ENCODE results near the gene CALN1.
A peak's percentile ranks its signal among the peaks of the same experiment; 100 is the strongest.

Gene CALN1

DNA sequence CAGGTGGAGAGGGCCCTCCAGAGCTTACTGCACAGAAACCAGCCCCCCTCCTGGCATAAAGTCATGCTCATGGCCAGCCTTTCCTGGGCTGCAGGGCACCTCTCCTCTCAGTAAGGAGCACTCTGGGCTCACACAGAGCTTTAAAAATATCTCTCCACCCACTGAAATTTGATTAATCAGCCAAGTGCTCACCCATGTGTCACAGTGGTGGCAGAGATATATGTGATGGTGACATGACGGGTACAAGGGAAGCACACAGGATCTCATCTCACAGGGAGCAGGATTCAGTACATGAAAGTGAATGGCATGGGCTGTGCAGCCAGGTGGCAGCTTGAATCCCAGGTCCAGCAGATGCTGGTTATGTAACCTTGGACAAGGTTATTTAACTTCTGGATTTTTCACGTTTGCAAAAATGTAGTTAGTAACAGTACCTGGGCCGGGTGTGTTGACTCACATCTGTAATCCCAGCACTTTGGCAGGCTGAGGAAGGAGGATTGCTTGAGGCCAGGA is 144.8 kb downstream of the CALN1 start:
- H3K27ac ChIP-seq (ENCODE audit: insufficient read depth in 1 of 2, low read depth in 1 of 2, low read length in 2 of 2, poor library complexity in 1 of 2, severe bottlenecking in 2 of 2), result no peak overlapping the region
- POLR2A ChIA-PET, result no interaction called here
- peaks cover 0 to 11% (median 0%) of the 10 kb centered on the region in 5 experiments for H3K9me3 ChIP-seq (ENCODE audit: control extremely low read depth in 1 of 5, control insufficient read depth in 4 of 5, insufficient read depth in 2 of 5, low read depth in 1 of 5, low read length in 4 of 5)
- CTCF ChIA-PET, result interaction anchor here (1.2 to 1.8 kb wide), 4 partner anchors 18 to 66 kb away, joined by 3 to 5 read pairs (median 4); no protein-coding TSS in a partner anchor
- H3K36me3 ChIP-seq (ENCODE audit: control insufficient read depth in 4 of 4, insufficient read depth in 4 of 4, low read length in 3 of 4), result peaks cover 4 to 30% (median 10%) of the 10 kb centered on the region in 4 experiments
- H3K4me3 ChIP-seq (ENCODE audit: control insufficient read depth in 1 of 7, extremely low read depth in 1 of 7, insufficient read depth in 4 of 7, low read depth in 2 of 7, low read length in 6 of 7), result no peak overlapping the region
- H3K27me3 ChIP-seq (replicated peaks in 2 of 5; ENCODE audit: control insufficient read depth in 4 of 5, insufficient read depth in 5 of 5, low read length in 4 of 5), result no peaks in the 10 kb centered on the region
- peaks cover 0 to 23% (median 3%) of the 10 kb centered on the region in 4 experiments for H3K4me1 ChIP-seq (ENCODE audit: control extremely low read depth in 1 of 4, control insufficient read depth in 4 of 4, insufficient read depth in 4 of 4, low read length in 3 of 4)
- 74% methylated on average over 3 of the region's 3 CpGs for WGBS (ENCODE audit: insufficient coverage)
- DNase-seq, result no peak

DNA sequence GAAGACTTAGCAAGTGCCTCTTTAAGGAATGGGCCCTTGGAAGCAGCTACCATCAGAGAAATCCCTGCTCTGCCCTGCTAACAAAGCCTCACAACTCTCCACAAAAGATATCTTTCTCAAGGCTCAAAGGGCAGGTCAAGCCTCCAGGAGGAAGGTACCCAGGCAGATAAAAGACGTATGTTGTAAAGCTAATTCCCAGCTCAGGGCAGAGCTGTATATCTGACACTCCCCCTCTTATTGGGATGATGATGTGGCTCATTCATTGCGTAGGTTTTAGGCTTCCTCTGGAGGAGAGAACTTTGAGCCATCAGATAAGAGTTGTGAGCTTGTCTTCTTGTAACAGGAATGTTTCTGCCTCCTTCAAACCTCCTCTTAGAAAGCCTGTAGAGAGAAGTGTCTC is 145.4 kb downstream of the CALN1 start:
- CTCF ChIA-PET, result interaction anchor here (1.2 to 1.5 kb wide), 3 partner anchors 26 to 67 kb away, joined by 3 to 4 read pairs (median 3); no protein-coding TSS in a partner anchor
- Histone ChIP-seq H3K4me1 (ENCODE audit: control extremely low read depth in 1 of 4, control insufficient read depth in 4 of 4, insufficient read depth in 4 of 4, low read length in 3 of 4) (peaks cover 0 to 23% (median 3%) of the 10 kb centered on the region in 4 experiments), H3K9me3 (ENCODE audit: control extremely low read depth in 1 of 5, control insufficient read depth in 4 of 5, insufficient read depth in 2 of 5, low read depth in 1 of 5, low read length in 4 of 5) (peaks cover 0 to 11% (median 0%) of the 10 kb centered on the region in 5 experiments), H3K27me3 (replicated peaks in 2 of 5; ENCODE audit: control insufficient read depth in 4 of 5, insufficient read depth in 5 of 5, low read length in 4 of 5) (no peaks in the 10 kb centered on the region), H3K36me3 (ENCODE audit: control insufficient read depth in 4 of 4, insufficient read depth in 4 of 4, low read length in 3 of 4) (peaks cover 4 to 30% (median 11%) of the 10 kb centered on the region in 4 experiments), H3K27ac (ENCODE audit: insufficient read depth in 1 of 2, low read depth in 1 of 2, low read length in 2 of 2, poor library complexity in 1 of 2, severe bottlenecking in 2 of 2) (no peak overlapping the region), H3K4me3 (ENCODE audit: control insufficient read depth in 1 of 7, extremely low read depth in 1 of 7, insufficient read depth in 4 of 7, low read depth in 2 of 7, low read length in 6 of 7) (no peak overlapping the region)
- POLR2A ChIA-PET, result no interaction called here
- 60% methylated on average over 1 of the region's 2 CpGs for WGBS (ENCODE audit: insufficient coverage)
- no peak for DNase-seq

DNA sequence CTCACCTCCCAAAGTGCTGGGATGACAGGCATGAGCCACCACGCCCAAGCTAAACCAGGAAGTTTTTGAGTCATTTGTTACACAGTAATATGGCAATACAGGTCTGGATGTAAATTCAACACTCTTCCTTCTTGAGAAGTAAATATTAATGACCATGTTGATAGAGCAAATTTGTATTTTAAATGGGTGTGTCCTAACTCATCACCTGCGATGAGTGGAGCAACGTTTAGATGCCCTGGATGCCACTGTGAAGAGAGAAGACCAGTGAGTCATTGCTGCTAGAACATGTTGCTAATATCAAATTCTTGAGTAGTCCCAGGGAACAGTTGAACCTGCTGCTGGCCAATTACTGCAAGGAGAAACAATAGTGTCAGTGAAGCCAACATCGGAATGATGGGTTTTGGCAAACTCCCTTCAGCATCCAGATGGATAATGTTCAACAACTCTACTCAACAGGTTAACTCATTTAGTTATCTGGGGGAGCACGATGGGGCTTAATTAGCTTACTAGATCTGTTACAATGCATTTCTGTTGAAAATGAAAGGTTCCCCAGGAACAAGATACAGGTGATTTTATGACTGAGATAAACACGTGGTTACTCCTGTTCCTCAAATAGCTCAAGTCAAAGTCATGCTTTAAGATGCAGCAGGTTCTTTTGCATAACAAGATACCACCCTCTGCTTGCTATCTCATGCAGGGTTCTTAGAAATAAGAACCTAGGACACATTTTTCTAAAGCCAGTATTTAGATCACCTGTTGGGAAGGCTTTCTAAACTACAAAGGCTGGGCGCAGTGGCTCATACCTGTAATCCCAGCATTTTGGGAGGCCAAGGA is 146.8 kb downstream of the CALN1 start:
- peaks cover 0 to 5% (median 0%) of the 10 kb centered on the region in 5 experiments for H3K9me3 ChIP-seq (ENCODE audit: control extremely low read depth in 1 of 5, control insufficient read depth in 4 of 5, insufficient read depth in 2 of 5, low read depth in 1 of 5, low read length in 4 of 5)

DNA sequence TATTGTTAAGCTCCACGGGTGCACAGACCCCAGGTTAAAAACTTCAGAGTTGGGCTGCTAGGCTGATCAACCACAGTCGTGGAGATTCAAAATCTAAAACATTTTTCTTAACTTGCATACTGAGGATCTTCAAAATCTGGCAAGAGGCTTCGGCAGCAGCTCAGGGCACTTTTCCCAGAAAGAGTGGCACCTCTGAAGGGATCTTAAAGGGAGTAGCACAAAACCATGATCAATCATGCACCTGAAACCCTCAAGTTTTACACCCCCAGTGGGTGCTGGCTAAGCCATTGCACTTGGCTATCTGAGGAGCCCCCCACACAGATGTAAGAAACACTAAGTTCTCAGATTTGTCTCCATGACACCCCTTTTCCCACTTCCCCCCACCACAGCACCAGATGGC is 151.7 kb downstream of the CALN1 start:
- POLR2A ChIA-PET, result interaction anchor here (0.7 kb wide), 1 partner anchor 32 kb away, joined by 3 read pairs; no protein-coding TSS in a partner anchor
- peaks cover 0 to 3% (median 0%) of the 10 kb centered on the region in 4 experiments for H3K4me1 ChIP-seq (ENCODE audit: control extremely low read depth in 1 of 4, control insufficient read depth in 4 of 4, insufficient read depth in 4 of 4, low read length in 3 of 4)
- H3K9me3 ChIP-seq (ENCODE audit: control extremely low read depth in 1 of 5, control insufficient read depth in 4 of 5, insufficient read depth in 2 of 5, low read depth in 1 of 5, low read length in 4 of 5), result peaks cover 0 to 3% (median 0%) of the 10 kb centered on the region in 5 experiments
- H3K36me3 ChIP-seq (ENCODE audit: control insufficient read depth in 4 of 4, insufficient read depth in 4 of 4, low read length in 3 of 4), result peaks cover 2 to 22% (median 7%) of the 10 kb centered on the region in 4 experiments
- no peak overlapping the region for H3K4me3 ChIP-seq (ENCODE audit: control insufficient read depth in 1 of 7, extremely low read depth in 1 of 7, insufficient read depth in 4 of 7, low read depth in 2 of 7, low read length in 6 of 7)
- WGBS (ENCODE audit: insufficient coverage), result 97% methylated on average over 2 of the region's 3 CpGs
- H3K27me3 ChIP-seq (replicated peaks in 2 of 5; ENCODE audit: control insufficient read depth in 4 of 5, insufficient read depth in 5 of 5, low read length in 4 of 5), result no peaks in the 10 kb centered on the region
- DNase-seq, result no peak
- CTCF ChIA-PET, result interaction anchor here (0.6 to 1.6 kb wide), 2 partner anchors 73 to 450 kb away, joined by 3 to 4 read pairs; no protein-coding TSS in a partner anchor
- H3K27ac ChIP-seq (ENCODE audit: insufficient read depth in 1 of 2, low read depth in 1 of 2, low read length in 2 of 2, poor library complexity in 1 of 2, severe bottlenecking in 2 of 2), result no peak overlapping the region

More for the DNA sequence above, 146.8 kb downstream of the CALN1 start:
- 84% methylated on average over 4 of the region's 7 CpGs for WGBS (ENCODE audit: insufficient coverage)
- peaks cover 0 to 23% (median 3%) of the 10 kb centered on the region in 4 experiments for H3K4me1 ChIP-seq (ENCODE audit: control extremely low read depth in 1 of 4, control insufficient read depth in 4 of 4, insufficient read depth in 4 of 4, low read length in 3 of 4)
- ChIA-PET POLR2A (no interaction called here), CTCF (interaction anchor here (1.1 to 1.3 kb wide), 2 partner anchors 19 to 60 kb away, joined by 3 read pairs; no protein-coding TSS in a partner anchor)
- H3K4me3 ChIP-seq (ENCODE audit: control insufficient read depth in 1 of 7, extremely low read depth in 1 of 7, insufficient read depth in 4 of 7, low read depth in 2 of 7, low read length in 6 of 7), result no peak overlapping the region
- H3K27me3 ChIP-seq (replicated peaks in 2 of 5; ENCODE audit: control insufficient read depth in 4 of 5, insufficient read depth in 5 of 5, low read length in 4 of 5), result no peaks in the 10 kb centered on the region
- no peak overlapping the region for H3K27ac ChIP-seq (ENCODE audit: insufficient read depth in 1 of 2, low read depth in 1 of 2, low read length in 2 of 2, poor library complexity in 1 of 2, severe bottlenecking in 2 of 2)
- DNase-seq, result no peak
- H3K36me3 ChIP-seq (ENCODE audit: control insufficient read depth in 4 of 4, insufficient read depth in 4 of 4, low read length in 3 of 4), result peaks cover 2 to 24% (median 6%) of the 10 kb centered on the region in 4 experiments

DNA sequence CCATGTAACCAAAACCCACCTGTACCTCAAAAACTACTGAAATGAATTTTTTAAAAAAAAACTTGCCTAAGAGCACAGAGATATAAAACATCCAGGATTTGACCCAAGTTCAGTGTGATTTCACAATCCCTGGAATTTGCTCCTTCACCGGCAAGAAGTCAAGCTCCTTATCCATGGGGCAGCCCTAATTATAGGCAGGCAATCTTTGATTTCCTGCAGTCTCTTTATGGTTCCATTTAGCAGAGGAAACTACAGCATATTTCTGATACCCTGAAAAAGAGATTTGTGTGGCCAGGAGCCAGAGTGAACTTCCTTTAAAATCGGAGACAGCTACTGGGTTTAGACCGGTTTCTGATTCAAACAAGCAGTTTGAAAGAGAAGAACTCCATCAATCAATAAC is 154.1 kb downstream of the CALN1 start:
- ChIA-PET CTCF (no interaction called here), POLR2A (interaction anchor here (0.6 kb wide), 1 partner anchor 8 kb away, joined by 3 read pairs; no protein-coding TSS in a partner anchor)
- no peaks in the 10 kb centered on the region for H3K27me3 ChIP-seq (replicated peaks in 2 of 5; ENCODE audit: control insufficient read depth in 4 of 5, insufficient read depth in 5 of 5, low read length in 4 of 5)
- peaks cover 0 to 3% (median 0%) of the 10 kb centered on the region in 5 experiments for H3K9me3 ChIP-seq (ENCODE audit: control extremely low read depth in 1 of 5, control insufficient read depth in 4 of 5, insufficient read depth in 2 of 5, low read depth in 1 of 5, low read length in 4 of 5)
- 36% methylated on average over 3 of the region's 3 CpGs for WGBS (ENCODE audit: insufficient coverage)
- peaks cover 2 to 13% (median 2%) of the 10 kb centered on the region in 4 experiments for H3K36me3 ChIP-seq (ENCODE audit: control insufficient read depth in 4 of 4, insufficient read depth in 4 of 4, low read length in 3 of 4)
- H3K4me1 ChIP-seq (ENCODE audit: control extremely low read depth in 1 of 4, control insufficient read depth in 4 of 4, insufficient read depth in 4 of 4, low read length in 3 of 4), result peaks cover 0 to 8% (median 2%) of the 10 kb centered on the region in 4 experiments
- no peak overlapping the region for H3K27ac ChIP-seq (ENCODE audit: insufficient read depth in 1 of 2, low read depth in 1 of 2, low read length in 2 of 2, poor library complexity in 1 of 2, severe bottlenecking in 2 of 2)
- H3K4me3 ChIP-seq (ENCODE audit: control insufficient read depth in 1 of 7, extremely low read depth in 1 of 7, insufficient read depth in 4 of 7, low read depth in 2 of 7, low read length in 6 of 7), result no peak overlapping the region
- DNase-seq, result no peak

DNA sequence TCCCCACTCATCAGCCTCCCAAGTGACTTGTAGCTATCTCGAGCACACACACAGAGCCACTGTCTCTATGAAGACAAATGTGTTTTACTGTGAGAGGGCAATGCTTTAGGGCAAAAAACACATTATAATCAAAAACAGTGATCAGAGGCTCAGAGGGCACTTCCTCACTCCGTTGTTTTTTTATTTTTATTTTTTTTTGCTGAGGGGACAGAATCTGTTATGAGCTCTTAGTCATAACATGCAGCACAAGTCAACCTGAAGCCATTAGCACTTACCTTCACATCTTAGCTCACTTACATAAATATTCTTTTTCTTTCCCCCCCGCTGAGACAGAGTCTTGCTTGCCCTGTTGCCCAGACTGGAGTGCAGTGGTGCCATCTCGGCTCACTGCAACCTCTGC is 157.7 kb downstream of the CALN1 start:
- Histone ChIP-seq H3K27ac (ENCODE audit: insufficient read depth in 1 of 2, low read depth in 1 of 2, low read length in 2 of 2, poor library complexity in 1 of 2, severe bottlenecking in 2 of 2) (no peak overlapping the region), H3K4me1 (ENCODE audit: control extremely low read depth in 1 of 4, control insufficient read depth in 4 of 4, insufficient read depth in 4 of 4, low read length in 3 of 4) (peaks cover 0 to 8% (median 2%) of the 10 kb centered on the region in 4 experiments), H3K27me3 (replicated peaks in 2 of 5; ENCODE audit: control insufficient read depth in 4 of 5, insufficient read depth in 5 of 5, low read length in 4 of 5) (no peaks in the 10 kb centered on the region), H3K9me3 (ENCODE audit: control extremely low read depth in 1 of 5, control insufficient read depth in 4 of 5, insufficient read depth in 2 of 5, low read depth in 1 of 5, low read length in 4 of 5) (peaks cover 0 to 16% (median 3%) of the 10 kb centered on the region in 5 experiments), H3K36me3 (ENCODE audit: control insufficient read depth in 4 of 4, insufficient read depth in 4 of 4, low read length in 3 of 4) (peaks cover 0 to 21% (median 2%) of the 10 kb centered on the region in 4 experiments), H3K4me3 (ENCODE audit: control insufficient read depth in 1 of 7, extremely low read depth in 1 of 7, insufficient read depth in 4 of 7, low read depth in 2 of 7, low read length in 6 of 7) (peak overlapping the region in 1 of 7 experiments; percentile 17)
- ChIA-PET POLR2A (interaction anchor here (0.7 kb wide), 1 partner anchor 1560 kb away, joined by 4 read pairs; no protein-coding TSS in a partner anchor), CTCF (no interaction called here)
- peak; percentile 9 to 68 (median 44) for DNase-seq
- WGBS (ENCODE audit: insufficient coverage), result 70% methylated on average over 2 of the region's 4 CpGs
